Fibroblast of skin of abdomen (primary cell): ENCODE results near the gene FOXM1.

Source experiments
- DNase-seq: peaks from one replicate; pipeline ENCODE4 v3.0.0-alpha.2; 2013

Gene FOXM1

DNA sequence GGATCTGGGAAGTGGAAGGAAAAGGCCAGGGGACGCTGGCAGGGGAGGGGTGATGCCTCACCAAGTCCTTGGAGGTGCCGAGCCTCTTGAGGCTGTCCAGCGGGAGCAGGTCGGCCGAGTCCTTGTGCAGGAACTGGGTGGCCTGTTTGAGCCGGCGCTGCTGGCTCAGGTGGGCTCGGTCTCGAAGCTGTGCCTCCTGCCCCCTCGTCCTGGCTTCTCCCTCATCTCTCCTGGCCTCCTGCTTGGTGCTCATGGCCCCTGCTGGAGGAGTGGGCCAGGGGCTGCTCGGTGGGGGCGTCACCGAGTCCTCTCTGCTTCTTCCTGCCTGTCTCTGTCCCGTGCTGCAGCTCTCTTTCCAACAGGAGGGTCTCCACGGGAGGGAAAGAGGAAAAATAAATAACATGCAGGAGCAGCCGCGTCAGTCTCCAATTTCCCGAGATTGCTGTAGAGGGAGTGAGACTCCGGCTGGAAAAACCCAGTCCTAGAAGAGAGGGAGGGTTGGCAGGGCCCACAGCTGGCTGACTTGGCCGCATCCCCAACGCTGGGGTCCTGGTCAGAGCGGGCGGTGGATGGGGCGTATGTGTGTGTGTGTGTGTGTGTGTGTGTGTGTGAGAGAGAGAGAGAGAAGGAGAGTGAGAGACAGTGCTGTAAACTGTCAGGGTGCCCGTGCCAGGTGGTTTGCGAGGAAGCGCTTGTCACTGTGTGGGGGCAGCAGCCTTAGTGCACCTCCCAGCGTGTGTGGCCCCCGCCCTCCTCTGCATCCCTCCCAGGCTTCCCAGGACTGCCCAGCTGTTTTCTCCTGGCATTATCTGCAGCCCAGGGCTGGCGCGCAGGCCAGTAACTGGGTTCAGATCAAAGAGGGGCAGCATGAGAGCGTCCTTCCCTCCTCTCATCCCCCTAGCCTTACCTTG, 42.1 kb downstream of the FOXM1 start, which contains the start of gene NRIP2:
NRIP2 (minus strand) TSS at position 455 of the 911 bp plus-strand sequence; CDS start at position 403, 52 bp downstream.
- DNase-seq, result peak; percentile 61

DNA sequence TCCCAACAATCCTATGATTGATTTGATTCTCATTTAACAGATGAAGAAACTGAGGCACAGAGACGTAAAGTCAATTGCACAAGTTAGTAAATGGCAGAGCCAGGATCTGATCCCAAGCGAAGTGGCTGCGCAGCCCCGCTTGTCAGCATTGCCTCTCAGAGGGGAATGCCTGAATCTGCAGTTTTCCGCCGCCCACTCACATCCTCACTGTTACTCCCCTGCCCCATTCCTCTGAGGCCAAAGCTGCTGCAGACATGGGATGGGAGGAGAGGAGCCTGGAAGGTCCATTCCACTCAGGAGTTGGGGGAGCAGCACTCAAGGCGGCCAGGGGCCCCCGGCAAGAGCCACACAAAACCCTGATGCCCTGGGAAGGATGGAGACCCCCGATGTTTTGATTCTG, 43.2 kb downstream of the FOXM1 start:
- DNase-seq, result no peak

DNA sequence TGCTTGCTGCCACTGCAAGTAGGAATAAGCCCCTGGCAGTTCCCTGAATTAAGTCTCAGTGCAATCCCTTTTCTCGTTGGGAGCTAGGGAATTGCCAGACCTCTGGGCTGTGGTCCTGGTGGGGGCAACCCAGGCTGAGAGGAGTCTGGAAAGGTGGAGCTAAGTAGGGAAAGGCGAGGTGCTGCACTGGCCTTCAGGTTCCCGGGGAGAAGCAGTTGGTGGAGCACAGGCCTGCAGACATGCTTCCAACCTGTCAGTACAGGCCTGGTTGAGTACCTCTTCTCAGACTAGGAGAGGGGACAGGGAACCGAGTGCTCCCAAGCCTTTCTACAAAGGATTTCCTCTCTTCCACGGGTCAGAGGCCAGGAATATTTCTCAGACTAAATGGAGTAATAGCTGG, 43.6 kb downstream of the FOXM1 start:
- no peak for DNase-seq

DNA sequence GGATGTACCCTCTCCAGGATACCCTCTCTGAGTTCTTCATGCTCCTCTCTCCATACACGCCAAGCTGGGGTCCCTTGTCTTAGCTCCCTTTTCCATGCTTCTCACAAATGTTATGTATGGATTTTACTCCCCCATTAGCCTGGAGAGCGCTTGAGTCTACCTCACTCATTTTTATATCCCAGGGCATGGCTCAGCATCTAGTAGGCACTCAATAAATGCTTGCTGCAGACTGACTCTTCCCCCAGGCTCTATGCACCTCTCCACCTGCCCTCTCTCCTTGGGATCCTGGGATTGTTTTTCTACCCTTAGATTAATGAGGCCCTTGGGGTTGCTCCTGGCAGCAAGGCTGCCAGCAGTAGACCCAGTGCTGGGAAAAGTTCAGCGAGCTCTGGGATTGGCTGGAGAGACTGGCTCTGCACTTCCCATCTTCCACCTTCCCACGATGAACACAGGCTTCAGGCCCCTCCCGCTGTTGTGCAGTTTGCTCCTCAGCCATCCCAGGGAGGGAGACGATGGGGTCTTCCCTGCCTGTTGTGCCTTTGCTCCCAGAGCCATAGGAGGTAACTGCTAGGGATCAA, 44.3 kb downstream of the FOXM1 start:
- DNase-seq, result no peak

DNA sequence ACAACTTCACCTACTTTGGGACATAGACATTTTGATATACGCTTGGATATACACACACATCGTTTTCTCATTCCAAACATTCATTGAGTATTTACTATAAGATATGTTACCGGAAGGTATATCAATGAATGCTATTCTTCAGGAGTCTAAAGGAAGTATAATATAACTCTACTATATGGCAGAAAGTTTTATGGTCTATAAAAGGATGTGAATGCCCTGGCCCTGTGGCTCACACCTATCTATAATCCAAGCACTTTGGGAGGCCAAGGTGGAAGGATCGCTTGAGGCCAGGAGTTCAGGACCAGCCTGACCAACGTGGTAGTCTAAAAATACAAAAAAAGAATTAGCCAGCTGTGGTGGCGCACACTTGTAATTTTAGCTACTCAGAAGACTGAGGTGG, 47.7 kb downstream of the FOXM1 start:
- DNase-seq, result no peak

DNA sequence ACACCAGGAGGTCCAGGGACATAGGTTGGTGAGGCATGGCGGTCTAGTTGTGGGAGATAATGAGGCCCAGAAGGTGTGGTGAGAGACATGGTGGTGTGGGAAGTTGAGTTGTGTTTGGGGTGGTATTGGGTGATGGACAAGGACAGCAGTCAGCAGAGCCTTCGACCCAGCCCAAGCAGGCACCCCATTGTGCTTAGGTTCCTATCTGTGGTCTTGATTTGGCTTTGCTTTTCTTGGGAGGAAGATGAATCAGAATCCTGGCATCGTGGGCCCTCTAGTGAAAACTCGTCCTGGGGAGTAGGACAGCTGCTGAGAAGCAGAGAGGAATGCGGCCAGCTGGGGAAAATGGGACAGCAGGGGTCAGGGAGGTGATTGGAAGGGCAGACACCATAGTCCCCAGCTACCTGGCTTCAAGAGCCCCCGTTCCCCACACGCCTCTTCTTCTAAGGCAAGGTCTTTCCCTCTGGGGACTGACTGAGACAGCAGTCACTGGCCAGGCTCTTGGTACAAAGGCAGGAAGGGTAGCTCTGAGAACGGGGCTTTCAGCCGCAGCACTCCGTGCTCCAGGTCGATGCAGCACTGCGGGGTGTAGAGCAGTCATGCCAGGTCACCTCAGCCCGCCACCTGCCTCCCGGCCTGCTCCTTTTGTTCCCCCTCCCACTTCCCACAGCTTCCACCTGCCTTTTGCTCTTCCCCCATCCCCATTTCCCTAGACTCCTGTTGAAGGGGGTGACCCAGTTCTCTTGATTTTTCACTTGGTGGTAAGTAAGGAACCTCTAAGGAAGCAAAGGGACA, 50.1 kb downstream of the FOXM1 start:
- DNase-seq, result no peak

DNA sequence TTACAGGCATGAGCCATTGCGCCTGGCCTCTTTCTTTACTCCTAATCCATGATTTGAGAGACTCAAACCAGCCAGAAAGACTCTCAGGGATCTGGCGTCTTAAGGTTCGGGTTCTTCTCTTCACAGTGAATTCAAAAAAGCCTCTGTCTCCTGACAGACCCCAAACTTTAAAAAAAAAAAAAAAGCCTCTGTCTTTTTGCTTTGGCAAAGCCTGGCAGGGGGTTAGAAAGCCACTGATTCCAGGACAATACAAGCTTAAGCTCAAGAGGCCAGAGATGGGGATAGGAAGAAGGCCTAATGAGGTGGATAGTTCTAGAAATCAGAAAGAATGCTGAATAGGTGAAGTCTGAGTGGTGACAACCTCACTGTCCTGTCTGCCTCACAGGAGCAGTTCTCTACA, 50.9 kb downstream of the FOXM1 start:
- no peak for DNase-seq

DNA sequence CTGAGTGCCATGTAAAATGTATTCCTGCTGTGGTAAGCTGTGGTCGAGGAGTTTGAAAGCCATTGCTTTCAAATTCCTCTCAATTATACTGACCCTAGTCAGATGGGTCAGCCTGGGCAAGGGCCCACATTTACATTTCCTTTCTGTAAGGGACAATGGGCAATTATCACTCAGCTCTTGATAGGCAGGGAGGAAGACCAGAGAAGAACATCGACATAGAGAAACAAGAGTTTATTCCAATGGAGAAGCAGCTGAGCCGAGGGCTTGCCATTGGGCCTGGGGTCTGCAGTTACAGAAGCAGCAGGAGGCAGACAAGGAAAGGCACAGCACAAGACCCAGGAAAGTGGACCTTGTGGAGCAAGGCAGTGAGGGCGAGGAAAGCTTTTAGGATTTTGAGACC, 51.8 kb downstream of the FOXM1 start:
- DNase-seq, result no peak

DNA sequence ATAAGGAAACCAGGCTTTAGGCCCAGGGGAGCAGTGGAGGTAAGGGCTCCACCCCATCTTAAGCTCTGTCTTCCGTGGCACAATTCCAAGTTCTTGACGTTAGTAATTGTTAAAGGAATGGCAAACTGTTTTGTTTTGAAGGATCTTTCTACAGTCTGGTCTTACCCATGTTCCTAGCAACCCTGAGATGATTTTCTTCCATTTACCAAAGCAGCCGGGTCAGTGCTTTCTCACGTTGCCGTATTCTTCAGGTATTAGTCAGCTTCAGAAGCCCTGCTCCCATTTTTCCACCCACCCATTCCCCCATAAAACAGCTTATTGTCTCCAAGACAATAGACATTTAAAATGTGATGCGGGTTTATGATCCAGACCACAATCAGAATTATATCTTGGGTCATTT, 52.4 kb downstream of the FOXM1 start:
- no peak for DNase-seq

DNA sequence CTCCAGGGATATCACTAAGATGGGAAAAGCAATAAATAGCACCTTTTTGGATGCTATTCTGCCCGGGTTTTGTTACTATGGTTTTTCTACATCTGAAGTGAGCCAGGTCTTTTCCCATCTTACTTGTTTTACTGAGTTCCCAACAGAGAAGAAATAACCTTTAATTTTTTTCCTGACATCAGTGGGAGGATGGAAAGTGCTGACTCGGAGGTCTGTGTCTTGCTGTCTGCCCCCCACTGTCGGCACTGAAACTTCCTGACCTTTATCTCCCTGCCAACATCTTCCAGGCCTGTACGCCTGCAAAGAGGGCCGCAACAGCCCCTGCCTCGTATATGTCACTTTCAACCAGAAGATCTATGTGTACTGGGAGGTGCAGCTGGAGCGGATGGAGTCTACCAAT, 53.5 kb downstream of the FOXM1 start:
- no peak for DNase-seq

DNA sequence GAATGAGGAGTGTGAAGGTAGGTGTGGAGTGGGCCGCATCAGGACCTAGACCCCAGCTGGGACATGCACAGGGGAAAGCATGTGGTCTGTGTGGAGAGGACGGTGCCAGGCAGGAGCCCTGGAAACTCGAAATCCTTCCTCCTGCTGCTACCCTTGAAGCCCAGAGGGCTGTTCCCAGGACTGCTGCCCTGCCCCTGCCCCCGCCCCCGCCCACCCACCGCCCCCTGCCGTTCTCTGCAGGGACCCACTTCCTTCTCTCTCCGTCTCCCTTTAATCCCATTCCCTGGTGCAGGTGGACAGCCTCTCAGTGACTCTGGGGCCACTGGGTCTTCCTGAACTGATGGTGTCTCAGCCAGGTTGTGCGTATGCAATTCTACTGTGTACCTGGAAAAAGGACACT, 56.5 kb downstream of the FOXM1 start:
- DNase-seq, result no peak

DNA sequence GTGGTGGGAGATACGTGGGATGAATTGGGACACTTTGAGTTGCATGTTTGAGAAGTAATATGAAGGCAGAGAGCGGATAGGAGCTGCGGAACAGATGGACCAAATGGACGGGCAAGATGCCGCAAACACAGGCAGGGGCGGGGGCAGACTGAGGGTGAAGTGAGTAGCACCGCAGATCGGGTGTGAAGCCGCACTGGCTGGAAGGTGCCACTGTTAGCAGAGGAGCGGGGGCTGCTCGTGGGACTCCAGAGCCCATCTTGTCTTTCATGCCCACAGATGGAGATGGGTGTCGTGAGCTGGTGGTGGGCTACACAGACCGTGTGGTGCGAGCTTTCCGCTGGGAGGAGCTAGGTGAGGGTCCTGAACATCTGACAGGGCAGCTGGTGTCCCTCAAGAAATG, 57.2 kb downstream of the FOXM1 start:
- DNase-seq, result no peak

DNA sequence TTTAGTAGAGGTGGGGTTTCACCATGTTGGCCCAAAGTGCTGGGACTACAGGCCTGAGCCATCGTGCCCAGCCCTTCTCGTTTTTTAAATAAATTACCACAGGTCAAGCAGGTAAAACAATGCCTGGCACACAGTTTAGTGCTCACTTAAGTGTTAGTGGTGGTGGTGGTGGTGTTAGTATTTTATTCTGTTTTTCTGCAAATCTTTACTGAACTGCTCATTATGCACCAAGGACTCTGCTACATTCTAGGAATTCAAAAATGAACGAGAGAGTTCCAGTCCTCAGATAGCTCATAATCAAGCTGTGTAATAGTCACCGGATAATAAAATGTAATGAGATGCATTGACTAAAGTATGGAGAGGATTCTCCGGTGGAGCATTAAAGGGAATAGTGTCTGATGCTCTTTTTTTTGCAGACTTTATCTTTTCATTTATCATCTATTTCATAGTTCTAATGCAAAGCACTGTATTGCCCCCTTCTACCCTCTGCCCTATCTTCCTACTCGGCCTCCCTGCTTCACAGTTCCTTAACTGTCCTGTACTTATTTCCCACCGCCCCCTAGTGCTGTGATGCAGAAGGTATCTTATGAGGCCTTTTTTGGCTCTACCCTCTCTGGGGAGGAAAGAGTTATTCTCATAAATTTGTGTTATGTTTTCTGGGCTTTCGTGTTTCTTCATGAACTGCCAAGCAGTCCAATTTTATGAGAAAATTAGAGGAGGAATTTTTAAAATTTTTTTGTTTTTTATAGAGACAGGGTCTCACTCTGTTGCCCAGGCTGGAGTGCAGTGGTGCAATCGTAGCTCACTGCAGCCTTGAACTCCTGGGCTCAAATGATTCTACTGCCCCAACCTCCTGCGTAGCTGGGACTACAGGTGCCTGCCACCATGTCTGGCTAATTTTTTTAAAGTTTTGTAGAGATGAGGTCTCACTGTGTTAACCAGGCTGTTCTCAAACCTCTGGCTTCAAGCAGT, 63.5 kb downstream of the FOXM1 start:
- peak; percentile 74 for DNase-seq

DNA sequence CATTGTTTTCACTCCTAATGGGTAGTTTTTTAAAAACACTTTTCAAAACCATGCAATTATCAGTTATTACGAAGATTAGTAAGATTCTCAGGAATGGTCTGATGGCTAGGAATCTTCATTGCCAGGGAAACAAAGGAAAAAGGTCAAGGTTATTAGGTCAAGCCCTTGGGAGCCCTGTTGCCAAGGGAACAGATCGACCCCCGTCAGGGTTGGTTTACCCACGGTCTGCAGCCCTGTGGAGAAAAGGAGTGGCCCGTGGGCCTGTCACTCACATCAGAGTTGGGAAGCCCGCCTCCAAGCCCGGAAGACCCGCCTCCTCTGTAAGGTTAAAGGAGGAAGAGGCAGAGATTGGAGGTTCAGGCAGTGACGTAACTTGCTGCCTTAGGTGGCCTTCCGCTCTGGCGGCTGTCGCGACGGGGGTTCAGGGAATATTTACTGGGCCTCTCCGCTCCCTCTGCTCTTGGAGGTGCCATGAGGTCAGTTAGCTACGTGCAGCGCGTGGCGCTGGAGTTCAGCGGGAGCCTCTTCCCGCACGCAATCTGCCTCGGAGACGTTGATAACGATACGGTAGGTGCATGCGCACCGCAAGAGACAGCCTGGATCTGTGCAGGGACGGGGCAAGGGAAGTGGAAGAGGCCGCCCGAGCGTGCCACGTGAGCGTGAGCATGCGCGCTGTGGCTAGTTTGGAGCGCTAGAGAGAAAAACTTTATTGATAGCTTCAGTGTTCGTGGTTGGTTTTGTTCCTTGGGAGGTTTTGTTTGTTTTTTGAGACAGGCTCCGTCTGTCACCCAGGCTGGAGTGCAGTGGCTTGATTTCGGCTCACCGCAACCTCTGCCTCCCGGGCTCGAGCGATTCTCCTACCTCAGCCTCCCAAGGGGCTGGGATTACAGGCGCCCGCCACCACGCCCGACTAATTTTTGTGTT, 64.4 kb downstream of the FOXM1 start, which contains the start of gene ITFG2:
ITFG2 (plus strand) TSS at position 379 of the 924 bp plus-strand sequence; CDS start at position 472, 93 bp downstream.
- peak; percentile 99 for DNase-seq

DNA sequence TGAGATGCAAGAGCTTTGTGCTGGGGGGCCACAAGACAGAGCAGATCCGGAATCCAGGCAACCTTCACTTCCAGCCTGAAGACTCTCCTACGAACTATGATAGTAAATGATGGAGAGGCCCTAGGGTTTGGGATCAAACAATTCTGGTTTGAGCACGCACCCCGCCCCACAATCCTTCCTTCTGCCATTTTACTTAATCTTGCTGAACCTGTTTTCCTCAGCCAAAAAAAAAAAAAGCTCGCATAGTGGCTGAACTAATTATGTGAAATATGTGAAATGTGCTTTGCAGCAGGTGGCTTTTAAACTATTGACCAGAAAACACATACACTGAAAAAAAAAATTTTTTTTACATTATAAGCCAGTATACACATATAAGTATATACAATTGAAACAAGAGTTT, 65.2 kb downstream of the FOXM1 start:
- DNase-seq, result no peak
